GM12873 (cell line): ENCODE measurements around the gene AK3.

Experiments used
- CTCF ChIP-seq: IDR thresholded peaks from 2 replicates; pipeline ENCODE4 v1.5.1; 2012; ENCODE audit warnings: low read depth, mild to moderate bottlenecking, moderate library complexity, low read length, control low read depth; ENCODE audit not compliant: insufficient read depth; ENCODE audit errors: missing control alignments

Gene AK3

GRCh38 chr9:4700091-4700490, 40.9 kb downstream of the AK3 start:
- no peak for TF ChIP-seq CTCF

- no peak for TF ChIP-seq CTCF
Observed at GRCh38 chr9:4691795-4692194, 49.2 kb downstream of the AK3 start.

- no peak for TF ChIP-seq CTCF
Observed at GRCh38 chr9:4690144-4690543, 50.9 kb downstream of the AK3 start.

- TF ChIP-seq CTCF = no peak
Observed at GRCh38 chr9:4689687-4690104, 51.3 kb downstream of the AK3 start.

- no peak for TF ChIP-seq CTCF
Observed at GRCh38 chr9:4689021-4689420, 52.0 kb downstream of the AK3 start.

GRCh38 chr9:4686584-4686983, 54.4 kb downstream of the AK3 start:
- no peak for TF ChIP-seq CTCF

- TF ChIP-seq CTCF = no peak
Observed at GRCh38 chr9:4686112-4686511, 54.9 kb downstream of the AK3 start.
